ENCODE data around the gene OPTC. TPM values are rescaled to one million over a fixed set of nuclear protein-coding genes. Genes with fewer than 3 reads are reported as not detected.

The OPTC gene
- total and polyA plus RNA-seq, 2 donors (not counting 1 experiment from before 2014, with no cell fraction given): not detected

DNA sequence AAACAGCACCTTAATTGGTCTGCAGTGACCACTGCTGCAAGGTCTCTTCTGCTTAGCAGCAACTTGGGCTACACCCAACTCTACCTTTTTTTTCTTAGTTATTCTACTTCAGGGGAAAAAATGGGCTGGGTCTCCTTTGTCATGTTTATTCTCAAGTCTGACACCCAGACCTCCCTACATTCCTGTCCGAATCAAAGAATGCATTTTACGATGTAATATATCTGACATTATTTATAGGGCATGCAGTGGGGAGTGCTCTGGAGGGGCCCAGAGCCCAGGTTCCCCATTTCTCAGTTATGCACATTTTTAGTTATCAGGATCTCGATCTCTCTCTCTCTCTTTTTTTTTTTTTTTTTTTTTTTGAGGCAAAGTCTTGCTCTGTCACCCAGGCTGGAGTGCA lies 50.5 kb downstream of the OPTC start:
- Histone ChIP-seq H3K79me2 (ENCODE audit: control insufficient read depth, insufficient read depth, low read length) (no peaks in the 10 kb centered on the region), H4K20me1 (ENCODE audit: control insufficient read depth, insufficient read depth, low read length, poor library complexity, severe bottlenecking) (no peaks in the 10 kb centered on the region), H2AFZ (ENCODE audit: insufficient read depth, low read depth, low read length, poor library complexity, severe bottlenecking) (no peak overlapping the region), H3K4me1 (ENCODE audit: control insufficient read depth in 2 of 2, insufficient read depth in 2 of 2, low read length in 2 of 2) (no peaks in the 10 kb centered on the region), H3K9ac (ENCODE audit: low read length) (no peak overlapping the region), H3K4me3 (ENCODE audit: control extremely low read depth in 1 of 5, extremely low read depth in 1 of 5, insufficient read depth in 1 of 5, low read depth in 2 of 5, low read length in 4 of 5) (no peak overlapping the region), H3K9me3 (ENCODE audit: control extremely low read depth in 1 of 3, control insufficient read depth in 2 of 3, insufficient read depth in 1 of 3, low read length in 2 of 3) (no peaks in the 10 kb centered on the region), H3K4me2 (replicated peaks; ENCODE audit: low read depth, low read length, poor library complexity, severe bottlenecking) (no peak overlapping the region), H3K27ac (ENCODE audit: low read length in 2 of 2) (no peak overlapping the region), H3K27me3 (replicated peaks in 1 of 4; ENCODE audit: control extremely low read depth in 1 of 4, control insufficient read depth in 3 of 4, insufficient read depth in 4 of 4, low read length in 3 of 4) (peaks cover 0 to 7% (median 0%) of the 10 kb centered on the region in 4 experiments), H3K36me3 (replicated peaks in 1 of 2; ENCODE audit: control extremely low read depth in 1 of 2, control insufficient read depth in 1 of 2, extremely low read depth in 1 of 2, insufficient read depth in 2 of 2, low read length in 1 of 2) (no peaks in the 10 kb centered on the region)
- no peak for DNase-seq
- intact Hi-C loops (cut with micrococcal nuclease): no loop called here
- no peak overlapping the region for H3K27ac Mint-ChIP-seq
- H3K4me3 Mint-ChIP-seq: no peak overlapping the region
- ChIA-PET POLR2A (no interaction called here), CTCF (no interaction called here)
- ATAC-seq (ENCODE audit: low read depth): no peak
- no peaks in the 10 kb centered on the region for H3K4me1 Mint-ChIP-seq
- no peaks in the 10 kb centered on the region for H3K9me3 Mint-ChIP-seq (ENCODE audit: insufficient read depth)
- peaks cover 31% of the 10 kb centered on the region for H3K27me3 Mint-ChIP-seq
- WGBS (ENCODE audit: insufficient coverage): no CpG with 5 or more reads among the region's 3 CpGs
- TF ChIP-seq, protein P1, sequence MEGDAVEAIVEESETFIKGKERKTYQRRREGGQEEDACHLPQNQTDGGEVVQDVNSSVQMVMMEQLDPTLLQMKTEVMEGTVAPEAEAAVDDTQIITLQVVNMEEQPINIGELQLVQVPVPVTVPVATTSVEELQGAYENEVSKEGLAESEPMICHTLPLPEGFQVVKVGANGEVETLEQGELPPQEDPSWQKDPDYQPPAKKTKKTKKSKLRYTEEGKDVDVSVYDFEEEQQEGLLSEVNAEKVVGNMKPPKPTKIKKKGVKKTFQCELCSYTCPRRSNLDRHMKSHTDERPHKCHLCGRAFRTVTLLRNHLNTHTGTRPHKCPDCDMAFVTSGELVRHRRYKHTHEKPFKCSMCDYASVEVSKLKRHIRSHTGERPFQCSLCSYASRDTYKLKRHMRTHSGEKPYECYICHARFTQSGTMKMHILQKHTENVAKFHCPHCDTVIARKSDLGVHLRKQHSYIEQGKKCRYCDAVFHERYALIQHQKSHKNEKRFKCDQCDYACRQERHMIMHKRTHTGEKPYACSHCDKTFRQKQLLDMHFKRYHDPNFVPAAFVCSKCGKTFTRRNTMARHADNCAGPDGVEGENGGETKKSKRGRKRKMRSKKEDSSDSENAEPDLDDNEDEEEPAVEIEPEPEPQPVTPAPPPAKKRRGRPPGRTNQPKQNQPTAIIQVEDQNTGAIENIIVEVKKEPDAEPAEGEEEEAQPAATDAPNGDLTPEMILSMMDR (IDR thresholded peaks at IDR 0.05): no peak
- TF ChIP-seq EZH2 (IDR thresholded peaks at IDR 0.05; ENCODE audit: borderline replicate concordance, insufficient read depth, low read depth, low read length, poor library complexity, severe bottlenecking): no peak

DNA sequence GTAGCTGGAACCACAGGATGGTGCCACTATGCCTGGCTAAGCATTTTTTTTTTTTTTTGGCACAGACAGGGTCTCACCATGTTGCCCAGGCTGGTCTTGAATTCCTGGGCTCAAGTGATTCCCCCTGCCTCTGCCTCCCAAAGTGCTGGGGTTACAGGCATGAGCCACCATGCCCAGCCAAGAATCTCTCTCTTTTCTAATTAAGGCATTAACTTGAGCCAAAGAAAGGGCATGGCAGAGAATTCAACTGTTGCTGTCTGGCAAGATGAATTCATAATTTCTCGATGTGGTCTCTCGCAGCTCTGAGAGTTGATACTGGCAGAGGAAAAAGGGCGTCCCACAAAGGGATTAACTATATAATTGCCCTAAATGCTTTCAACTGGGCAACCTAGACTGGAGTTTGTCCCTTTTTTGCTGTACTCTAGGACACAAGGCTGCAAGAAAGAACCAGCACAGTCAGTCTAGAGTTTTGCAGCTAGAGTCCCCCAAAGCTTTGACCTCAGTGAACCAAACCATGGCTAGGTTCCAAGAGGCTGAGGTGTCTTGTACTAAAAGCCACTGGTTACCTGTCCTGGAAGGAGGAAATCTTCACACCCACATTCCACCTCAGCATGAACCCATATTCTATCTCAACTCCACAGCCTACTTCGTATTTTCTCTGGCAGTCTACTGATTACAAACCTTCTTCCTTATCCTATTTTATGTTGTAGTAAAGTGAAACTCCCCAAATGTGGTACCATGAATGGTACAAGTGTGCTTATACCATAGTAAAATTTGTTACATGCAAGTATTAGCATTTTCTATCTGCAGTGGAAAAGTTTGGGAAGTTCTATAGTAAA lies 51.2 kb downstream of the OPTC start:
- WGBS (ENCODE audit: insufficient coverage): 70% methylated on average over 2 of the region's 4 CpGs
- CTCF ChIA-PET: no interaction called here
- no peak overlapping the region for H3K9ac ChIP-seq (ENCODE audit: low read length)
- DNase-seq (no peak), ATAC-seq (ENCODE audit: low read depth) (no peak)
- H3K27ac ChIP-seq (ENCODE audit: low read length in 2 of 2): no peak overlapping the region
- peaks cover 0 to 7% (median 0%) of the 10 kb centered on the region in 4 experiments for H3K27me3 ChIP-seq (replicated peaks in 1 of 4; ENCODE audit: control extremely low read depth in 1 of 4, control insufficient read depth in 3 of 4, insufficient read depth in 4 of 4, low read length in 3 of 4)
- intact Hi-C loops (cut with micrococcal nuclease): no loop called here
- no peaks in the 10 kb centered on the region for H4K20me1 ChIP-seq (ENCODE audit: control insufficient read depth, insufficient read depth, low read length, poor library complexity, severe bottlenecking)
- POLR2A ChIA-PET: no interaction called here
- Mint-ChIP-seq H3K4me3 (no peak overlapping the region), H3K4me1 (no peaks in the 10 kb centered on the region), H3K27ac (no peak overlapping the region), H3K9me3 (ENCODE audit: insufficient read depth) (no peaks in the 10 kb centered on the region), H3K27me3 (peaks cover 31% of the 10 kb centered on the region)
- no peaks in the 10 kb centered on the region for H3K4me1 ChIP-seq (ENCODE audit: control insufficient read depth in 2 of 2, insufficient read depth in 2 of 2, low read length in 2 of 2)
- H3K9me3 ChIP-seq (ENCODE audit: control extremely low read depth in 1 of 3, control insufficient read depth in 2 of 3, insufficient read depth in 1 of 3, low read length in 2 of 3): no peaks in the 10 kb centered on the region
- H3K36me3 ChIP-seq (replicated peaks in 1 of 2; ENCODE audit: control extremely low read depth in 1 of 2, control insufficient read depth in 1 of 2, extremely low read depth in 1 of 2, insufficient read depth in 2 of 2, low read length in 1 of 2): no peaks in the 10 kb centered on the region
- H3K4me3 ChIP-seq (ENCODE audit: control extremely low read depth in 1 of 5, extremely low read depth in 1 of 5, insufficient read depth in 1 of 5, low read depth in 2 of 5, low read length in 4 of 5): no peak overlapping the region
- TF ChIP-seq EZH2 (IDR thresholded peaks at IDR 0.05; ENCODE audit: borderline replicate concordance, insufficient read depth, low read depth, low read length, poor library complexity, severe bottlenecking): no peak
- TF ChIP-seq, protein P1 (IDR thresholded peaks at IDR 0.05): no peak
- H3K79me2 ChIP-seq (ENCODE audit: control insufficient read depth, insufficient read depth, low read length): no peaks in the 10 kb centered on the region
- no peak overlapping the region for H2AFZ ChIP-seq (ENCODE audit: insufficient read depth, low read depth, low read length, poor library complexity, severe bottlenecking)
- no peak overlapping the region for H3K4me2 ChIP-seq (replicated peaks; ENCODE audit: low read depth, low read length, poor library complexity, severe bottlenecking)

Measured in B cell (primary cell).